ACC112 (cell line): Measurements from ENCODE around the gene CCDC88B.

ENCODE experiments used
- H2AFZ ChIP-seq: fragments of 200-600 bp; sonication (generic); one replicate; pipeline ENCODE4 v1.6.0; 2017; ENCODE audit warnings: antibody characterized with exemption, low read length; ENCODE audit not compliant: unreplicated experiment
- H3K27ac ChIP-seq: fragments of 200-600 bp; sonication (generic); 2 replicates; pipeline ENCODE4 v1.5.1; 2014; ENCODE audit warnings: low read depth, mild to moderate bottlenecking, antibody characterized with exemption, low read length, moderate library complexity
- H3K27me3 ChIP-seq: fragments of 200-600 bp; sonication (generic); 2 replicates; pipeline ENCODE4 v1.6.1; 2014; ENCODE audit warnings: mild to moderate bottlenecking, antibody characterized with exemption, low read length, moderate library complexity, mixed read lengths; ENCODE audit not compliant: insufficient read depth
- H3K36me3 ChIP-seq: fragments of 200-600 bp; sonication (generic); 2 replicates; pipeline ENCODE4 v1.6.1; 2016; ENCODE audit warnings: mild to moderate bottlenecking, antibody characterized with exemption, low read length, moderate library complexity, mixed read lengths; ENCODE audit not compliant: insufficient read depth
- H3K4me1 ChIP-seq: fragments of 200-600 bp; sonication (generic); one replicate; pipeline ENCODE4 v1.6.1; 2016; ENCODE audit warnings: low read length, mixed read lengths; ENCODE audit not compliant: insufficient read depth, unreplicated experiment, control insufficient read depth
- H3K4me3 ChIP-seq: fragments of 200-600 bp; sonication (generic); 2 replicates; pipeline ENCODE4 v1.5.1; 2014; ENCODE audit warnings: mild to moderate bottlenecking, low read depth, low read length
- H3K79me2 ChIP-seq: fragments of 200-600 bp; sonication (generic); one replicate; pipeline ENCODE4 v1.6.0; 2016; ENCODE audit warnings: low read length; ENCODE audit not compliant: control insufficient read depth, unreplicated experiment, insufficient read depth

Gene CCDC88B

DNA sequence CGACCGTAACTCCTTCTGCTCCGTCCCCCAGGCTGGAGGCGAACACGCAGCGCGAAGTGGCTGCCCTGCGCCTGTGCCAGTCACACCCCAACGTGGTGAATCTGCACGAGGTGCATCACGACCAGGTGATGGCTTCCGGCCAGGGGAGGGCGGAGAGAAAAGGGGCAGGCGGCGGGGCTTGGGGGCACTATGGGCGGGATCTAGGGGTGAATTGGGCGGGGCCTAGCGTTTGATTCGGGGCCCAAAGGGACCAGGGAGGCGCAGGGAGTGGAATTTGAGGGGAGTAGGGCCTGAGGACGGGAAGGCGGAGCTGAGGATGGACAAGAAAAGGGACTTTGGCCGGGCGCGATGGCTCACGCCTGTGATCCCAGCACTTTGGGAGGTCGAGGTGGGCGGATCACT is 28.7 kb downstream of the CCDC88B start:
- peaks cover 34% of the 10 kb centered on the region for H3K36me3 ChIP-seq
- no peak overlapping the region for H2AFZ ChIP-seq
- H3K4me1 ChIP-seq, result no peaks in the 10 kb centered on the region

DNA sequence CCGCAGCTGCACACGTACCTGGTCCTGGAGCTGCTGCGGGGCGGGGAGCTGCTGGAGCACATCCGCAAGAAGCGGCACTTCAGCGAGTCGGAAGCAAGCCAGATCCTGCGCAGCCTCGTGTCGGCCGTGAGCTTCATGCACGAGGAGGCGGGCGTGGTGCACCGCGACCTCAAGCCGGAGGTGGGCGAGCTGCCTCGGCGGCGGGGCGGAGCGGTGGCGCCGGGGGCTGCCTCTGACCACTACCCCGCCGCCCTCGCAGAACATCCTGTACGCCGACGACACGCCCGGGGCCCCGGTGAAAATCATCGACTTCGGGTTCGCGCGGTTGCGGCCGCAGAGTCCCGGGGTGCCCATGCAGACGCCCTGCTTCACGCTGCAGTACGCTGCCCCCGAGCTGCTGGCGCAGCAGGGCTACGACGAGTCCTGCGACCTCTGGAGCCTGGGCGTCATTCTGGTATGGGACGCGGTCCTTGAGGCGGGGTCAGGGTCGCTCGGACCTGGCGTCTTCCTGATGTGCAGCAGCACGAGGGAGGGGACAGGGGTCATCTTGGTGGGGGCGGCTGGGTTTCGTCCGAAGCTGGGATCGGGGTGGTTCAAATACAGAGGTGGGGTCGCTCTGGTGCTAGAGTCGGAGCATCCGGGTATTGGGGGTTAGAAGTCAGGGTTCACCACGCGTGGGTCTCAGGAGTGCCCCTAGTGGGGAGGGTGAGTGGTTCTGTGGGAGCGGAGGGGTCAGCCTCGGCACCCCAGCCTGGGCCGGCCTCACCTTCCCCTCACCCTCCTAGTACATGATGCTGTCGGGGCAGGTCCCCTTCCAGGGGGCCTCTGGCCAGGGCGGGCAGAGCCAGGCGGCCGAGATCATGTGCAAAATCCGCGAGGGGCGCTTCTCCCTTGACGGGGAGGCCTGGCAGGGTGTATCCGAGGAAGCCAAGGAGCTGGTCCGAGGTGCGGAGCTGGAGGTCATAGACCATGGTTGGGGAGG is 29.7 kb downstream of the CCDC88B start:
- no peak overlapping the region for H2AFZ ChIP-seq
- no peaks in the 10 kb centered on the region for H3K79me2 ChIP-seq
- H3K27me3 ChIP-seq, result no peaks in the 10 kb centered on the region
- H3K4me1 ChIP-seq, result no peaks in the 10 kb centered on the region
- H3K36me3 ChIP-seq, result peaks cover 34% of the 10 kb centered on the region
- H3K27ac ChIP-seq, result no peak overlapping the region
- H3K4me3 ChIP-seq, result no peak overlapping the region

More for the DNA sequence above, 28.7 kb downstream of the CCDC88B start:
- no peak overlapping the region for H3K27ac ChIP-seq
- H3K27me3 ChIP-seq, result no peaks in the 10 kb centered on the region
- no peaks in the 10 kb centered on the region for H3K79me2 ChIP-seq
- no peak overlapping the region for H3K4me3 ChIP-seq

DNA sequence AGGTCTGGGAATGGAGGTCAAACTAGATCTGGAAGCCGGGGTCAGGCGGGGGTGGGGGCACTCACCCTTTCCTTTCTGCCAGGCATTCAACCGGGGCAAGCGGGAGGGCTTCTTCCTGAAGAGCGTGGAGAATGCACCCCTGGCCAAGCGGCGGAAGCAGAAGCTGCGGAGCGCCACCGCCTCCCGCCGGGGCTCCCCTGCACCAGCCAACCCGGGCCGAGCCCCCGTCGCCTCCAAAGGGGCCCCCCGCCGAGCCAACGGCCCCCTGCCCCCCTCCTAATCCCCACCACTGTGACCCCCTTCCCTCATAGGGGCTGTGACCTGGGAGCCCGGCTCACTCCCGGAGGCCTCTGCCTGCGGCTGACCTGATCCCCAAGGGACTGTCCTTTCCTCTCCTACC is 31.2 kb downstream of the CCDC88B start:
- H3K27ac ChIP-seq, result no peak overlapping the region
- no peaks in the 10 kb centered on the region for H3K4me1 ChIP-seq

DNA sequence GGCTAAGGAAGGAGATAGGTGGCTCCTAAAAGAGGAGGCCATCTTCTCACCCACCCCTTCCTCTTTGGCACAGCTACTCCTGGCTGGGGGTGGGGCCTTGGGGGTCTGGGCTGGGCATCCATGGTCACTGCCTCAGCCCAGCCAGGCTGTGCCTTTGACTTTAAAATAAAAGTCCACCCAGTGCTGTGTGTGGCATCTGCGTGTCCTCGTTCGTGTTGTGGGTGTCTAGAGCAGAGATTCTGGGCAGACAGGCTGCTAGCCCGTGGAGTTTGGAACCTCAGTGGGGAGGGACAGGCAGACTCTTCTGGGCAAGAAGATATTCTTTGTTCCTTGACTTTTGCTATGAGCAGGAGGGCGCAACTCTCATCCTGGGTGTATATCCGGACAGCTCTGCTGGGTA is 32.0 kb downstream of the CCDC88B start:
- Histone ChIP-seq H3K79me2 (no peaks in the 10 kb centered on the region), H3K4me1 (no peaks in the 10 kb centered on the region), H3K27ac (no peak overlapping the region), H3K36me3 (peaks cover 27% of the 10 kb centered on the region), H3K27me3 (no peaks in the 10 kb centered on the region), H2AFZ (no peak overlapping the region), H3K4me3 (no peak overlapping the region)

More for the DNA sequence above, 31.2 kb downstream of the CCDC88B start:
- no peaks in the 10 kb centered on the region for H3K79me2 ChIP-seq
- no peak overlapping the region for H3K4me3 ChIP-seq
- H3K36me3 ChIP-seq, result peaks cover 27% of the 10 kb centered on the region
- H3K27me3 ChIP-seq, result no peaks in the 10 kb centered on the region
- no peak overlapping the region for H2AFZ ChIP-seq

DNA sequence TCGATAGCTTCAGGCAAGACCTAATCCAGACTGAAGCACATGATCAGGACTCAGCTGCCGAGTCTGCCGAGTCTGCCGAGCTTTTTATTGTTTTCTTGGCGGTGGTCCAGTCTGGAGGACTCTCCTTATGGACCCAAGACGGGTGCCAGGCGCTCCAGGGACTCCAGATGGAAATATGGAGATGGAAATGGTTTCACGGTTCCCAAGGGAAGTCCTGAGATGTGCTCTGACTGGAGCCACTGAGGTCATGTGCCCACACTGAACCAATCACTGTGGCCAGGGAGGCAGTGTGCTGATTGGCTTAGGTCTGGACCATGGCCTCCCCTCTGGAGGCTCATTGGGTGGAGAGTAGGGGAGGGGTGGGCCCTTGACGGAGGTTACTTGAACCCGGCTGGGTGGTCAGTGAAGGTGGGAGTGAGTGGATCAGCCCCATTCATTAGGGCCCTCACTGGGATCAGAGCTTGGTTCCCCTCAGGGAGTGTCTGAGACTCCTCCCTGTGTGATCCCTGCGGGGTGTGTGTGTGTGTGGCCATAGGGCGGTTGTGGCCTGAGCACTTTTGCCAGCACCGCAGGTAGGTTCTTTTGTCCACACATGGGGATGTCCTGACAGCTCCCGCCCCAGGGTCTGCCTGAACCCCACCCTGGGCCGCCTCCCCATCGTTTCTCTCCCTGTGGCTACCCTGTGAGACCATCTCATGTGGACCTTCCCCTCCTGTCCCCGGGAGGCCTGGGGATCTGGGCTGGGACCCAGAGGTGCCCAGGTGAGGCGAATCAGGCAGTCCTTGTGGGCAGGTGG is 33.0 kb downstream of the CCDC88B start:
- Histone ChIP-seq H3K27me3 (no peaks in the 10 kb centered on the region), H3K36me3 (peaks cover 23% of the 10 kb centered on the region; the same call in 1 of the 2 replicates), H3K4me3 (no peak overlapping the region), H3K4me1 (no peaks in the 10 kb centered on the region), H3K79me2 (no peaks in the 10 kb centered on the region), H2AFZ (no peak overlapping the region), H3K27ac (no peak overlapping the region)

DNA sequence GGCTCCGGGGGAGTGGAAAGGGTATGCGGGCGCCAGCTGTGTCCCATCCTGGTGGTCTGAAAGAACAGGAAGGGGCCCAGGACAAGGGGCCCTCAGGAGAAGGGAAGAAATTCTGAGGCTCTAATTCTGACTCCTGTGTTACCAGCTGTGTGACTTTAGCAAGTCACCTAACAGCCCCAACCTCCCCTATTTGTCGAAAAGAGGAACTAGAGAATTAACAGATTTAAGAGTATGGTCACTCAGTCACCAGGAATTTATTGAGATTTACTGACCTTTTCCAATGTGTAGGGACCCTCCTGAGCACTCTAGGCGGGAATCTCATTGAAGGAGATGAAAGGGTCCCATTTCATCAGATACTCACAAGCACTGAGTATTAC is 33.6 kb downstream of the CCDC88B start:
- H3K27ac ChIP-seq, result no peak overlapping the region
- peaks cover 5% of the 10 kb centered on the region for H3K4me1 ChIP-seq
- H3K36me3 ChIP-seq, result peaks cover 18% of the 10 kb centered on the region; the same call in 1 of the 2 replicates
- no peak overlapping the region for H2AFZ ChIP-seq
- no peaks in the 10 kb centered on the region for H3K79me2 ChIP-seq
- no peaks in the 10 kb centered on the region for H3K27me3 ChIP-seq
- no peak overlapping the region for H3K4me3 ChIP-seq

DNA sequence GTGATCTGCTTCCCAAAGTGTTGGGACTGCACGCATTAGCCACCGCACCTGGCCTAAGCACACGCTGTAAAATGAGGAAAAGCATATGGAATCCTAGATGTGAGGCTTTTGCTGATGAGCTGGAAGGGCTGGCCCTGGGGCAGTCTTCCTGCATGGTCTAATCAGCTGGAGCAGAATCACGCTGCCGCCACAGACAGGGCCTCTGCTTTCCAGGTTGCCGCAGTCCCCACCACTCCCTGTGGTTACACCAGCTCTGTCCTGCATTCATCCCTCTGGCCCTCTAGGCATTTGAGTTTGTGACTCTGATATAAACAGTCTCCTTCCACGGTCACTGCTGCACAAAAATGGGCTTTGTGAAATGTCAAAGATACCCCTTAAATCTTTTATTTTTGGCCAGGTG is 36.1 kb downstream of the CCDC88B start:
- 0 out of 2 replicates have a peak, but pooled peaks cover 6% of the 10 kb centered on the region for H3K36me3 ChIP-seq
- no peaks in the 10 kb centered on the region for H3K79me2 ChIP-seq
- H3K27me3 ChIP-seq, result no peaks in the 10 kb centered on the region
- H3K27ac ChIP-seq, result no peak overlapping the region
- H2AFZ ChIP-seq, result no peak overlapping the region
- peaks cover 7% of the 10 kb centered on the region for H3K4me1 ChIP-seq
- no peak overlapping the region for H3K4me3 ChIP-seq

DNA sequence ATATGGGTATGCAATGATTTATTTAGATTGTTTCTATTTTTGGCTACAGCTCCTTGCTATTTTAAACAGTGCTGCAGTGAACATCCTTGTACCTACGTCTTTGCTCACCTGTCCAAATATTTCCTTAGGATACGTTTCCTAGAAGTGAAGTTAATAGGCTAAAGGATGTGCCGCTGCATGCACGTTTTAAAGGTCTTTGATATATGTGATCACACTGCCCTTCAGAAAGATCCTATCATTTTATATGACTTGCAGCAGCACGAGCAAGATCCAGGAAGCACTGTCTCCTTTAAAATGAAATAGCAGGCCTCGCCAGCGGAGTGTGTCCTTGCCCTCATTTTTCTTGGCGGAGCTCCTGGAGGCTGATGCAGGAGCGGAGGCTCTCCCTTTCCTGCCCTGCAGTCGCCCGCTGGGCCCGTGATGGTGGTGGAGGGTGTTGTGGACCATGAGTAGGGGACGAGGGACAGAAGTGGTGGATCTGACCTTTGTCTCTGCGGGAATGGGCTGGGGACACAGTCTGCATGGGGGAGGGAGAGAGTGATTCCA is 38.4 kb downstream of the CCDC88B start:
- Histone ChIP-seq H3K27me3 (no peaks in the 10 kb centered on the region), H3K79me2 (no peaks in the 10 kb centered on the region), H3K4me3 (no peak overlapping the region; the same call in 1 of the 2 replicates), H3K4me1 (peaks cover 7% of the 10 kb centered on the region), H3K36me3 (no peaks in the 10 kb centered on the region), H2AFZ (no peak overlapping the region), H3K27ac (no peak overlapping the region)

DNA sequence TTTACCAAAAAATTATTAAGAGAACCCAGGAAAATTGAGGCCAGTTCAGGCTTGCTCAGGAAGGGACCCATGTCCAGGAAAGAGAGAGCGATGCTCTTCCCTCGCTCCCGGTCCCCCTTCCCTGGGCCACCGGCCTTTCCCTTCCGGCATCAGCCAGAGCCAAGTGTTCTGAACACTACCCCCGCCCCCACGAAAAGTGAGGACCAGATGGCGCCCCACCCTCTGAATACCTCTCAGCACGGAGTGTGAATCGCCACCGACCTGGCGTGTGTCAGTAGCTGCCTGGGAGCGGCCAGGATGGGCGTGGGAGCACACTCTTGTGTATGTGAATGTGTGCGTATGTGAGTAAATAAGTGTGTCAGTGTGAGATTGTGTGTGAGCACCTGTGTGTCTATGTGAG is 39.2 kb downstream of the CCDC88B start:
- H3K4me1 ChIP-seq, result peaks cover 7% of the 10 kb centered on the region
- no peaks in the 10 kb centered on the region for H3K27me3 ChIP-seq
- no peak overlapping the region for H2AFZ ChIP-seq
- H3K36me3 ChIP-seq, result no peaks in the 10 kb centered on the region
- H3K4me3 ChIP-seq, result no peak overlapping the region
- no peaks in the 10 kb centered on the region for H3K79me2 ChIP-seq
- no peak overlapping the region for H3K27ac ChIP-seq

DNA sequence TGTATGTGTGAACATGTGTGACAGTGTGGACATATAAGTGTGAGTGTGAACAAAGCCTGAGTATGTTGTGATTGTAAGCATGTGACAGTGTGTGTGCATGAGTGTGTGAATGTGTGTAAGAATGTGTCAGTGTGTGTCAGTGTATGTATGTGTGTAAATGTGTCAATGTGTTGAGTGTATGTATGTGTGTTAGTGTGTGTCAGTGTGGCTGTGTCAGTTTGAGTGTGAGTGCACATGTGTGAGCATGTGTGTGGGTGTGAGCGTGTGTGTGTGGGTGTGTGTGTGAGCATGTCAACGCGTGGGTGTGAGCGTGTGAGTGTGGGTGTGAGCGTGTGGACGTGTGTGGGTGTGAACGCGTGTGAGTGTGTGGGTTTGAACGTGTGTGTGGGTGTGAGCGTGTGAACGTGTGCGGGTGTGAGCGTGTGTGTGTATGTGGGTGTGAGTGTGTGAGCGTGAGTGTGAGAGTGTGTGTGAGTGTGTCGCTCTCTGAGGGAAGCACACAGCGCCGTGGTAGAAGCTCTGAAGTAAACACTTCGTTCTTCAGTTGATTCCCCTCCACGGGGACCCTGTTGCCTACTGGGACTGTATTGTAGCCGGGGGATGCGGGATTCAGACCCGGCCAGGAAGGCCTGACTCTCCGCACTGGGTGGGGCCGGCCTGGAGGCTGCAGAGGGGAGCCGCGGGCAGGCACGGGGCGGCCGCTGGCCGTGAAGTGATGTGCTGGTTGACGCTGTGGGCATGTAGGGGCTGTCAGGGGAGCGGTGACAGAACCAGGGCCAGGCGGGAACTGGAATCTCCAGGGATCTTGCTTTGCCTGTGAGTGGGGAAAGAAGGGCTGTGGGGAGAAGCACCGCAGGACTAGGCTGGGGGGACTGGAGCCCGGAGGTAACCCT is 40.1 kb downstream of the CCDC88B start:
- peaks cover 7% of the 10 kb centered on the region for H3K4me1 ChIP-seq
- H3K79me2 ChIP-seq, result no peaks in the 10 kb centered on the region
- no peaks in the 10 kb centered on the region for H3K36me3 ChIP-seq
- H3K27ac ChIP-seq, result no peak overlapping the region
- no peak overlapping the region for H3K4me3 ChIP-seq
- H3K27me3 ChIP-seq, result no peaks in the 10 kb centered on the region
- no peak overlapping the region for H2AFZ ChIP-seq
